Stimulated activated CD4-positive, alpha-beta T cell treated with anti-CD3 and anti-CD28 coated beads, Interleukin-12 subunit alpha, Interleukin-12 subunit beta, amount 100 ng/mL, for 4 hours (primary cell): Measurements from ENCODE around the gene RTP1.

Experiments used
- DNase-seq: peaks from one replicate; pipeline ENCODE4 v3.0.0-alpha.2; 2020

The RTP1 gene

GRCh38 chr3:187243933-187244524 lies 46.7 kb downstream of the RTP1 start:
- DNase-seq, result no peak

GRCh38 chr3:187247398-187247797 lies 50.1 kb downstream of the RTP1 start:
- no peak for DNase-seq
